Cardiac septum (tissue), 1 donor: Measurements from ENCODE around the gene NUDT9. TPM values are rescaled to one million over a fixed set of nuclear protein-coding genes. Genes with fewer than 3 reads are reported as not detected.
"Not testable (repeated sequence)": the region's sequence is repeated elsewhere in the genome, so short reads cannot be mapped to it uniquely, and the experiment has no call there.

Experiments used
- DNase-seq: peaks from one replicate; pipeline ENCODE4 v3.0.0-alpha.2; 2020; ENCODE audit warnings: low spot score
- intact Hi-C: fragments of 100-400 bp; cut with DNase I; formaldehyde crosslinking; loops from one replicate; pipeline ENCODE4 v1.14.0; 2022
- long read RNA-seq: library from polyadenylated mRNA; unstranded; transcript quantifications from one replicate; pipeline ENCODE4 v2.0.0, GENCODE V29; 2021
- total RNA-seq: library from RNA; stranded (reverse); fragmentation: NEBNext Ultra II Directional; extraction: Animal tissue kit (Norgen Biotek cat#: 25700); gene quantifications from one replicate; pipeline ENCODE4 v1.2.1, GENCODE V29; 2021
- donor health status: DM: no; HTN: no; CAD: no.

The NUDT9 gene, protein sequence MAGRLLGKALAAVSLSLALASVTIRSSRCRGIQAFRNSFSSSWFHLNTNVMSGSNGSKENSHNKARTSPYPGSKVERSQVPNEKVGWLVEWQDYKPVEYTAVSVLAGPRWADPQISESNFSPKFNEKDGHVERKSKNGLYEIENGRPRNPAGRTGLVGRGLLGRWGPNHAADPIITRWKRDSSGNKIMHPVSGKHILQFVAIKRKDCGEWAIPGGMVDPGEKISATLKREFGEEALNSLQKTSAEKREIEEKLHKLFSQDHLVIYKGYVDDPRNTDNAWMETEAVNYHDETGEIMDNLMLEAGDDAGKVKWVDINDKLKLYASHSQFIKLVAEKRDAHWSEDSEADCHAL
- total RNA-seq, result 21.5 TPM
- long read RNA-seq, transcript NUDT9-201 (8 exons, 1,701 nt), result major isoform, 36 of 49 reads
- long read RNA-seq, partial matches to known transcripts, result 4 of 49 reads
- long read RNA-seq, other reads (novel, unspliced or antisense), result 5 of 49 reads

DNA sequence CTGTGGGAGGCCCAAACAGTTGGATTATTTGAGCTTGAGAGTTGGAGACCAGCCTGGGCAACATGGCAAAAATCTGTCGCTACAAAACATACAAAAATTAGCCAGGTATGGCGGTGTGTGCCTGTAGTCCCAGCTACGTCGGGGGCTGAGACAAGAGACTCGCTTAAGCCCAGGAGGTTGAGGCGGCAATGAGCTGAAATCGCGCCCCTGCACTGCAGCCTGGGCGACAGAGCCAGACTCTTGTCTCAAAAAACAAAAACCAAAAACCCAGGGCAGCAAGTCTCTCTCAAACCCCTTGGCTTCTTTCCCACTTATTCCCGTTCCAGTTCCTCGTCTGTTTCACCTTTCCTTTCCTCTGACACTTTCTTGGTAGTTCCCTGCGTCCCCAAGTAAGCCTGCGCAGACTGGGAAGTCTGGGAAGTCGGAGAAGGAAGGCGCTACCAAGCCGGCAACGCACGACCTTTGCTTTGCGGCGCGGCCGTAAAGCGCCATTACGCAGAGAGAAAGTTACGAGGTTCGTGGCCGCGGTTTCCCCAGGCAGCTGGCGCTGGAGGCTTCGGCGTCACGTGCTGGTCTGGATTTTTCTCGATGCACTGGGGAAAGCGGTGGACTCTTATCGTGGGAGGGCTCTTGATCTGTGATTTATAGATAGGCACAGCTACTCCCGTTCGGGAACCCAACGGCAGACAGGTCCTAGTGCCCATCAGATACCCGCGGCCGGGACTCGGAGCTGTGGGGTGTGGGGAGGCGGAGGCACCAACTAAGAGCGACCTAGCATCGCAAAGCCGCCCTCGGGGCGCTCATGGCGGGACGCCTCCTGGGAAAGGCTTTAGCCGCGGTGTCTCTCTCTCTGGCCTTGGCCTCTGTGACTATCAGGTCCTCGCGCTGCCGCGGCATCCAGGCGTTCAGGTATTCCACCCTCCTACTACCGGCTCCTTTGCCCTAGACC, at the start of gene NUDT9:
Gene NUDT9 (plus strand): TSS at position 470 of the 949 bp plus-strand sequence. CDS start 333 bp downstream, at position 803.
- intact Hi-C loops, result loop anchor here (1.0 to 5.0 kb wide), 3 partner anchors 31 to 110 kb away; partner anchors contain the start of gene HSD17B11
- peak; percentile 96 for DNase-seq

DNA sequence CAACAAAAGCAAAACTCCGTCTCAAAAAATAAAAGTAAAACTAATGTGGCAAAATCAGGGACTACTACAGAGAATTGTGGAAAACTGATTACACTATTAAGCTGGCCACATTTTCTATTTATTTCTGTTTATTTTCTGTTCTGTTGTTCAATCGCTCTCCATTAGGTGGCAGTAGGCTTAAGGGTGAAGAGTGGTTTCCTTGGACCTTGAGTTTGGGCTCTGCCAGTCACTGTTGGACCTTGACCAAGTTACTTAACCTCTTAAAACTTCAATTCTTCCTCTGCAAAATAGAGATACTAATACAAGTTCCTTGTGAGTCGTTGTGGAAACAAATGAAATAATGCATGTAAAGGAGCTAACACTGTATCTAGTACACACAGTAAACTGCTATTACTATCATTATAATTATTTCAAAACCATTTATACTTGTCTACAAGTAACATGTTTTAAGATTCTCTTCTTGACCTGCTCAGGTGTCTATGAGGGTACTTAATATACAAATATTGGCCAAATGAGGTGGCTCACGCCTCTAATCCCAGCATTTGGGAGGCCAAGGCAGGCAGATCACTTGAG, 46.6 kb upstream of the NUDT9 start:
- DNase-seq, result no peak
- intact Hi-C loops, result loop anchor here (2.0 to 5.0 kb wide), 2 partner anchors 91 to 471 kb away; no protein-coding TSS in a partner anchor

DNA sequence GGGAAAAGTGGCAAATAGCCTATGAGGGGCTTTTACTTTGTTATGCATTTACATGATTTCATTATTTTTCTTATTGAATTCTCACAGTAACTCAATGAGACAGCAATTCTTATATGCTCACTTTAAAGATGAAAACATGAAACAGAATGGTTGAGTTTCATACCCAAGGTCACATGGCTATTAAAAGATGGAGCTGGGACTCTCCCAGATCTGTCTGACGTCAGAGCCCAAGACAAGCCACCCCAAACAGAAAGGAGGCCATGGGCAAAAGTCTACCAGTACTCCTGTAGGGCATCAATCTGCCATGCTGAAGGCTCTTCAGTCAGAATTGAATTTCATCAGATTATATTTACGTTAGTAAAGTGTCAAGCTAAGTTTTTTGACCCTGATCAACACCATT, 44.6 kb upstream of the NUDT9 start:
- no peak for DNase-seq
- intact Hi-C loops, result loop anchor here (2.0 to 5.0 kb wide), 2 partner anchors 89 to 469 kb away; no protein-coding TSS in a partner anchor

DNA sequence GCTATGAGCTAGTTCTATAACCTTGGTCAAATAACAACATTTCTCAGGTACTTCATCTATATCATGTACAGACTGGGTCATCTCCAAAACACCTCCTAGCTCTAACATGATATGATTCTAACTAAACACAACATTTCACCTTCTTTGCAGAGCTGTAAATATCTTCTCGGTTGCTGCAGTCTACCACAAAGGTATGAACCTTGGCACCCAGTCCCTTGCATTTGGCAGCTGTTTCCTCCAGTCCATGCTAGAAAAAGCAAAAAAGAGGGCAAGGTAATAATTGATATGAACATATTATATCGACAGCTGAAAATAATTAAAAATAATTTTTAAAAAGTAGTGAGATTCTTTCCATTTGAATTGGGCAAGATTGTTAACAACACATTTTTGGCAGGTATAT, 40.3 kb upstream of the NUDT9 start:
- intact Hi-C loops, result no loop called here
- DNase-seq, result no peak

DNA sequence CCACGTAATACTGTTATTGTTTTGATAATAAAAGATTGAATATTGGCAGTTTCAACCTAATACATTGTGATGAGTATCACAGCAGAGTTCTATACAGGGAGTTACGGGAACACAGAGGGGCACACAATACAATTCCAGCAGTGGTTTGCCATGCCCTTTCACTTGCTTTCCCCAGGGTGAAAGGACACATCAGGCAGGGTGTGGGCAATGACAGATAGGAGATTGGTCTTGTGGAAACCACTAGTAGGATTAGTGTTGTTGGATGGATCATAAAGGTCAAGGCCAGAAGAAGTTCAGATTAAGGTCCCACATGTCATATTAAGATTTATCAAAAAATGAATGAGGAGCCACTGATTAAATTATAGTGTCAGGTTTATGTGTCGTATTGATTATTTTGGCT, 39.4 kb upstream of the NUDT9 start:
- intact Hi-C loops, result no loop called here

DNA sequence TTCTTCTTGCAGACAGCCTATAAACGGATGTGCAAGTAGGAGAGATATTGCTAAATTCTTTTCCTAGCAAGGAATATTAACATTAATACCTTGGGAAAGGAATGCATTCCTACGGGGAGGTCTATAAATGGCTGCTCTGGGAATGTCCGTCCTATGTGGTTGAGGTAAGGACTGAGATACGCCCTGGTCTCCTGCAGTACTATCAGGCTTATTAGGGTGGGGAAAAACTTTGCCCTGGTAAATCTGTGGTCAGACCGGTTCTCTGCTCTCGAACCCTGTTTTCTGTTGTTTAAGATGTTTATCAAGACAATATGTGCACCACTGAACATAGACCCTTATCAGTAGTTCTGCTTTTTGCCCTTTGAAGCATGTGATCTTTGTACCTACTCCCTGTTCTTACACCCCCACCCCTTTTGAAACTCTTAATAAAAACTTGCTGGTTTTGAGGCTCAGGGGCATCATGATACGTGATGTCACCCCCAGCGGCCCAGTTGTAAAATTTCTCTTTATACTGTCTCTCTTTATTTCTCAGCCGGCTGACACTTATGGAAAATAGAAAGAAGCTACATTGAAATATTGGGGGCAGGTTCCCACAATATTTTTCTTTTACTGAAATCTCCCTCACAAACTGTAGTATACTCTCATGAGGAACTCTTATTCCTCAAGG, 37.8 kb upstream of the NUDT9 start:
- DNase-seq, intact Hi-C loops: not testable (repeated sequence)

More for the DNA sequence above, 39.4 kb upstream of the NUDT9 start:
- no peak for DNase-seq

DNA sequence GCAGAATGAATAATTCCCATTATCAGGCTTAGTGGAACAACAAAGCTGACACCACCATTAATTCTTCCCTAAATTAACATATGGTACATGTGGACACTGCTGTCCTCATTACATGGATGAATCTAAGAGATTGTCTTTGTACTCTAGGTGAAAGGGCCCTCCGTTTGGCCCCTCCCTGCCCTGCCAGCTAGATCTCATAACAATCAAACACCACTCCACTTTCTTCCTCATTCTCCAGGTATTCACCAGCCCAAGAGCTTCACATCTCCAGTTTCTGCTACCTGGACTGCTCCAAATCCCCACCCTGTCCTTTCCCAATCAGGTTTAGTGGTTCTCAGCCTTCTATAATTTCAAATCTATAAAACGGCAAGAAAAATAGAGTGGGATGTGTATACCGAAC, 35.1 kb upstream of the NUDT9 start:
- no peak for DNase-seq
- intact Hi-C loops, result no loop called here

DNA sequence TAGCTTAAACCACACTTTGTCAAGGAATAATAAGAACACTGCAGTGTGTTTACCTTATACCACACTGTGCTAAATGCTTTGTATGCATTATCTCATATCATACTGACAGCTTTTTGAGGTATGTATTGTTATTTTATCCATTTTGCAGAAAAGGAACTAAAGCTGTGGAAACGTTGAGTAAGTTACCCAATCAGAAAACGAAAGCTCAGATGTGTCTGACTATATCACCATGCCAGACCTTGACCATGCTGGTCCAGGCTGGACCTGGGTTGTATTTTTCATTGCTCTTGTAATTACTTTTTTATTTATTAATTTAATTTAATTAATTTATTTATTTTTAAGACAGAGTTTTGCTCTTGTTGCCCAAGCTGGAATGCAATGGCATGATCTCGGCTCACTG, 33.5 kb upstream of the NUDT9 start:
- intact Hi-C loops, result no loop called here
- DNase-seq, result no peak

DNA sequence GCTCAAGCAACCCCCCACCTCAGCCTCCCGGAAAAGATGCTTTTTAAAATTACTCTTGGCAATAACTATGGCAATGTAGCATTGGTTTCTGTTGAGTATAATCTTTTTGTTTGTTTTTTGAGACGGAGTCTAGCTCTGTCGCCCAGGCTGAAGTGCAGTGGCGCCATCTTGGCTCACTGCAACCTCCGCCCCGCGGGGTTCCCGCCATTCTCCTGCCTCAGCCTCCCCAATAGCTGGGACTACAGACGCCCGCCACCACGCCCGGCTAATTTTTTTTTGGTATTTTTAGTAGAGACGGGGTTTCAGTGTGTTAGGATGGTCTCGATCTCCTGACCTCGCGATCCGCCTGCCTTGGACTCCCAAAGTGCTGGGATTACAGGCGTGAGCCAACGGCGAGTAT, 32.3 kb upstream of the NUDT9 start:
- DNase-seq, result not testable (repeated sequence)
- intact Hi-C loops, result loop anchor here (5.0 kb wide), 1 partner anchor 132 kb away; no protein-coding TSS in a partner anchor

DNA sequence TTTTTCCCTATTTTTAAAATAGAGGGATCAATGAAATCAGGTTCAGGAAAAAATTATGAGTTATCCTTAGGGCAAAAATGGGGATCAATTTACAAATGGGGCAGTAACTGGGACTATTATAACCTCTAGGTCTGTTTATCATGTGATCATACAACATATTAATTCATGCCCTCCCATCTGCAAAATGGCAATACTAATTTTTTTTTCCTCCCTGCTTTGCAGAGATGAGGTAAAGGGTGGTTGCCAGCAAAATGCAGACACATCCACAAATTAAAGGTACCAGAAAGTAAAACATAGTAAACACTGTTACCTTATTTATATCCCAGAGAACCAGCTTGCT, 31.9 kb upstream of the NUDT9 start:
- intact Hi-C loops, result loop anchor here (5.0 kb wide), 1 partner anchor 132 kb away; no protein-coding TSS in a partner anchor
- no peak for DNase-seq

DNA sequence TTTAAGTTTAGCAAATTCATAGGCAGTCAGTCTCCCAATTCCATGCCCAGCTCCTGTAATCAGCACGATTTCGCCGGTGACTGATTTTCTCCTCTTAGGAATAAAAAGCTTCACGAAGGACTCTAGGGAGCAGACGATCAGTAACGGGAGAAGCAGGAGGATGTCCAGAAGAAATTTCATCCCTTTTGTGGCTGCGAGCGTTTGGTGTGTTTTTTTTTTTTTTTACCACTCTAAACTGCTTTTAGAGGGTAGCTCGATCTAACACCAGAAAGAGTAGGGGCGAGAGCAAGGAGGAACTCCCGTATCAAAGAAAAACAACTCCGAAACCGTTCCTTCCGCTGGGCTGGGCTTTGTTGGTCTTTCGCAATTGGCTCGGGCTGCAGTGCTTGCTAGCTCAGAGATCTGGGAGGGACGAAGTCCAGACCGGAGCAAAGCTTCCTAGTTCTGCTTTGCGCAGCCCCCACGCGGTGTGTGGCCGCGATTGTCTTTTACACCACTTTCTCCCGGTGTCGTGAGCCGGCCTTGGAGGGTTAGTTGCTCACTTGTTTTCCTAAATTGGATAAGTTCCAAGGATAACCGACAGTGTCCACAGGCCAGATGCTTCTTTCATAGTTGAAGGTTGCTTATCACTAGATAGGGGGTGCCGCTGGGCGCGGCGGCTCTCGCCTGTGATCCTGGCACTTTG, 31.3 kb upstream of the NUDT9 start, which contains the start of gene HSD17B11:
Gene HSD17B11 (minus strand): TSS at position 298 of the 685 bp plus-strand sequence. CDS start 118 bp downstream, at position 180.
- peak; percentile 97 for DNase-seq
- intact Hi-C loops, result loop anchor here (1.0 to 5.0 kb wide), 2 partner anchors 31 to 131 kb away; partner anchors contain the start of gene NUDT9

DNA sequence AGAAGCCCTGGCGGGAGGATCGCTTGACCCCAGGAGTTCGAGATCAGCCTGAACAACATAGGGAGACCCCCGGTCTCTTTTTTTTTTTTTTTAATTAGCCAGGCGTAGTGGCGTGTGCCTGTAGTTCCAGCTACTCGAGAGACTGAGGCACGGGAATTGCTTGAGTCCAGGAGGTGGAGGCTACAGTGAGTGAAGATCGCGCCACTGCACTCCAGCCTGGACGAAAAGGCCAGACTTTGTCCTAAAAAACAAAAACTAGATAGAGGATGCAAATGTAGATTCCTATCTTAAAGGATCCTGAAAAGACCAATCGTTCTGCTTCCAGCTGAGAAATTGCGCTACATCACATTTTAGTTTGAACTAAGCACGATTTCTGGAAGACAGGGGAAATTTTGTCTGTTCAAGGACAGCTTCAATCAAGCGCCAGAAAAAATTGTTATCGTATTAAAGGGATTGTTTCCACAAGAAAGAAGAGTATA, 30.8 kb upstream of the NUDT9 start:
- intact Hi-C loops, result loop anchor here (1.0 to 5.0 kb wide), 2 partner anchors 31 to 131 kb away; partner anchors contain the start of gene NUDT9
- no peak for DNase-seq

DNA sequence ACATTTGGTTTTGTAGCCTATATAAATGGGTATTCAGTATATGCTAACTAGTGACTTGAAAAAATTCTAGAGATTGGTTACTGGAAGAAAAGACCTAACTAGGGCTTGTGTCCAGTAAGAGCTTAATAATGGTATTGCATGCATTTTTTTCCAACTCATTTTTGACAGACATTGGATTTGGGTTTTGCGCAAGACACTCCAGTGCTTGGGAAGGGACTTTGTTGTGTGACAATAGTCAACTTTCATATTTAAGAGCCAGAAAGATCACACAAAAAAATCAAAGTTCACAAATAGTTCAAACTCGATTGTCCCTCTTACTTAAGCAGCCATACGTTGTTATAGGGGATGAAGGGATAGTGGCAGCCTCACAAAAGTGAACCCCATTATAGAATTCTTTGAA, 30.2 kb upstream of the NUDT9 start:
- DNase-seq, result no peak
- intact Hi-C loops, result loop anchor here (5.0 kb wide), 1 partner anchor 130 kb away; no protein-coding TSS in a partner anchor

DNA sequence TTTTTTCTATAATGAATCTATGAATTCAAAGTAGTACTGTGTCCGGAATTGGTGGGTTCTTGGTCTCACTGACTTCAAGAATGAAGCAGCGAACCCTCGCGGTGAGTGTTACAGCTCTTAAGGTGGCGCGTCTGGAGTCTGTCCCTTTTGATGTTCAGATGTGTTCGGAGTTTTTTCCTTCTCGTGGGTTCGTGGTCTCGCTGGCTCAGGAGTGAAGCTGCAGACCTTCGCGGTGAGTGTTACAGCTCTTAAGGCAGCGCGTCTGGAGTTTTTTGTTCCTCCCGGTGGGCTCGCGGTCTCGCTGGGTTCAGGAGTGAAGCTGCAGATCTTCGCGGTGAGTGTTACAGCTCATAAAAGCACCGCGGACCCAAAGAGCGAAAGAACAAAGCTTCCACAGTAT, 27.3 kb upstream of the NUDT9 start:
- DNase-seq, intact Hi-C loops: not testable (repeated sequence)

DNA sequence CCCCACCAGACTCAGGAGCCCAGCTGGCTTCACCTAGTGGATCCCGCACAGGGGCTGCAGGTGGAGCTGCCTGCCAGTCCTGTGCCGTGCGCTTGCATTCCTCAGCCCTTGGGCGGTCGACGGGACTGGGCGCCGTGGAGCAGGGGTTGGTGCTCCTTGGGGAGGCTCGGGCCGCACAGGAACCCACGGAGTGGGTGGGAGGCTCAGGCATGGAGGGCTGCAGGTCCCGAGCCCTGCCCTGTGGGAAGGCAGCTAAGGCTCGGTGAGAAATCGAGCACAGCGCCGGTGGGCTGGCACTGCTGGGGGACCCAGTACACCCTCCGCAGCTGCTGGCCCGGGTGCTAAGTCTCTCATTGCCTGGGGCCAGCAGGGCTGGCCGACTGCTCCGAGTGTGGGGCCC, 26.5 kb upstream of the NUDT9 start:
- DNase-seq, intact Hi-C loops: not testable (repeated sequence)

DNA sequence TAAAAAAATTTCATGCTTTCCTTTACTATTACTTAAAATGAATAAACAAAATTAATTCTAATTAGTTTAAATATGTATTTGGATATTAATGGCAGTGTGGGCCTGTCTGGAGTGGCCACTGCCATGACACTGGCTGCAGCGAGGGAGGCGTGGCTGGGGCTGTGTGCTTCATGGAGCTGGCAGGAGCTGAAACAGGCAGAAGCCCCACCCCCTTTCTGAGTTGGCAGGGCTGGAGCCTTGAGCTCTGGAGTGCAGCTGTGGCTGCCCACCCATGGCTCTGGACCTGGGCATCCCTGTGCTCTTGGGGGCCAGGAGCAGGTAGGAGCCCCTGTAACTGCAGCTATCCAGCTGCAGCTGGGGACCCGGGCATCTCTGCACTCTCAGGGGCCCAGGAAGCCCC, 23.2 kb upstream of the NUDT9 start:
- intact Hi-C loops, result no loop called here
- no peak for DNase-seq

DNA sequence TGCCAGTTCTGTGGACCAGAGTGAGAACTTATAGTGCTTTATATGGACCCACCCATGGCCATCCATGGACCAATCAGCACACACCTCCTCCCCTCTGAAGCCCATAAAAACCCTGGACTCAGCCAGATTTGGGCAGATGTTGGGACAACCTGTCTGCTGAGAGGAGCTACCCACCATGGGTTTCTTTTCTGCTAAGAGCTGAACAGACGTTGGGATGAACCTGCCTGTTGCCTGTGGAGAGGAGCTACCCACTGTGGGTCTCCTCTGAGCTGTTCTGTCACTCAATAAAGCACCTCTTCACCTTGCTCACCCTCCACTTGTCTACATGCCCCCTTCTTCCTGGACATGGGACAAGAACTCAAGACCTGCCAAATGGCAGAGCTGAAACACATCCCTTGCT, 22.4 kb upstream of the NUDT9 start:
- no peak for DNase-seq
- intact Hi-C loops, result no loop called here

DNA sequence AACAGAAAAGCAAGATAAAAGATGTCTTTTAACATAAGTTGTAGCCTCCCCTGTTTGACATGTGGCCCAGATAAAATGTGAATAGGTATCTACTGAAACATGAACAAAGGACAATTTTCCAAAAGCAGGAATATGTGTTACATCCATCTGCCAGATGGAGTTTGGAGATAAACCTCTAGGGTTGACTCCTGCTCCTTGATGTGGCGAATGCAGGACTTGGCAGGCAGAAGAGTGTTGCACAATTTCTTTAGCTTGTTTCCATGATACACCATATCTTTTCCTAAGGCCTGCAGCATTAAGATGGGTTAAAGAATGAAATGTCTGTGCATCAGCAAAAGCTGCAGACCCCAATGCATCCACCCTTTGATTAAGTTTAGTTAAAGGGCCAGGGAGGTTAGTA, 18.6 kb upstream of the NUDT9 start:
- intact Hi-C loops, result not testable (repeated sequence)

More for the DNA sequence above, 18.6 kb upstream of the NUDT9 start:
- DNase-seq, result not testable (repeated sequence)
